Smooth muscle cell (in vitro differentiated cells): Measurements from ENCODE around the gene UNC5B. TPM values are rescaled to one million over a fixed set of nuclear protein-coding genes. Genes with fewer than 3 reads are reported as not detected.

Source experiments
- DNase-seq: peaks from one replicate; lab custom pipeline; 2025; ENCODE audit not compliant: unreplicated experiment; lab: John Stamatoyannopoulos, UW
- H2AFZ ChIP-seq: fragments of 200-600 bp; sonication (generic); 2 replicates; pipeline ENCODE4 v1.6.0; 2016; ENCODE audit warnings: antibody characterized with exemption, low read depth, mild to moderate bottlenecking
- H3F3A ChIP-seq: fragments of 200-600 bp; sonication (generic); 2 replicates; pipeline ENCODE4 v1.6.0; 2017; ENCODE audit warnings: antibody characterized with exemption, low read depth
- H3K27ac ChIP-seq: fragments of 200-600 bp; sonication (generic); 2 replicates; pipeline ENCODE4 v1.5.1; 2016; ENCODE audit warnings: low read depth, mild to moderate bottlenecking
- H3K27me3 ChIP-seq: fragments of 200-600 bp; sonication (generic); 2 replicates; pipeline ENCODE4 v1.6.1; 2016; ENCODE audit warnings: low read depth, mild to moderate bottlenecking
- H3K36me3 ChIP-seq: fragments of 200-600 bp; sonication (generic); 2 replicates; pipeline ENCODE4 v1.5.1; 2016; ENCODE audit warnings: low read depth
- H3K4me1 ChIP-seq: fragments of 200-600 bp; sonication (generic); 2 replicates; pipeline ENCODE4 v1.5.1; 2016; ENCODE audit warnings: low read depth
- H3K4me2 ChIP-seq: fragments of 200-600 bp; sonication (generic); 2 replicates; pipeline ENCODE4 v1.6.0; 2016; ENCODE audit warnings: mild to moderate bottlenecking
- H3K4me3 ChIP-seq: fragments of 200-600 bp; sonication (generic); 2 replicates; pipeline ENCODE4 v1.5.1; 2016; ENCODE audit warnings: mild to moderate bottlenecking
- H3K79me2 ChIP-seq: fragments of 200-600 bp; sonication (generic); 2 replicates; pipeline ENCODE4 v1.6.0; 2016; ENCODE audit warnings: low read depth, mild to moderate bottlenecking
- H3K9ac ChIP-seq: fragments of 200-600 bp; sonication (generic); 2 replicates; pipeline ENCODE4 v1.6.0; 2016; ENCODE audit warnings: low read depth
- H3K9me3 ChIP-seq: fragments of 200-600 bp; sonication (generic); replicated peaks from 2 replicates; pipeline ENCODE4 v1.5.1; 2016; ENCODE audit warnings: low read depth
- H4K20me1 ChIP-seq: fragments of 200-600 bp; sonication (generic); 2 replicates; pipeline ENCODE4 v1.6.0; 2016; ENCODE audit warnings: low read depth
- CTCF ChIP-seq: fragments of 200-600 bp; sonication (generic); IDR thresholded peaks from 2 replicates; pipeline ENCODE4 v1.5.1; 2017; ENCODE audit warnings: borderline replicate concordance, mild to moderate bottlenecking, antibody characterized with exemption; ENCODE audit not compliant: insufficient read depth, poor library complexity, severe bottlenecking
- WGBS: methylation state at CpG from one replicate; pipeline ENCODE4 v1.1.7; 2016; ENCODE audit warnings: low lambda C conversion rate; 5-methylcytosine and 5-hydroxymethylcytosine counted together
- polyA plus RNA-seq: library from polyadenylated mRNA; unstranded; fragments of >200 nt; fragmentation: Nextera tagmentation; extraction: Ambion mirVana; gene quantifications from 2 replicates; pipeline ENCODE4 v1.2.1, GENCODE V29; 2016
- total RNA-seq: library from RNA; depleted of rRNA; stranded (reverse); fragments of >200 nt; gene quantifications from 2 replicates; pipeline ENCODE4 v1.2.3, GENCODE V29; 2014

The UNC5B gene
- total and polyA plus RNA-seq, 2 experiments from 2014 or later: 89.6 to 142 TPM

- no peaks in the 10 kb centered on the region for H3K27me3 ChIP-seq
- no peak for DNase-seq
- peaks cover 50% of the 10 kb centered on the region for H3K4me1 ChIP-seq
- peak overlapping the region; percentile 67 for H3K4me2 ChIP-seq
- WGBS: 32% methylated on average over 11 of the region's 11 CpGs
- H3K36me3 ChIP-seq: no peaks in the 10 kb centered on the region
- no peak for TF ChIP-seq CTCF
- H3F3A ChIP-seq: peaks cover 61% of the 10 kb centered on the region
- H3K27ac ChIP-seq: peak overlapping the region; percentile 93
- H3K9ac ChIP-seq: peak overlapping the region; percentile 17
- H3K4me3 ChIP-seq: no peak overlapping the region
- peaks cover 47% of the 10 kb centered on the region for H4K20me1 ChIP-seq
- no peaks in the 10 kb centered on the region for H3K9me3 ChIP-seq
- peaks cover 95% of the 10 kb centered on the region for H3K79me2 ChIP-seq
- no peak overlapping the region for H2AFZ ChIP-seq
These were observed 28.9 kb downstream of the UNC5B start for GRCh38 chr10:71241114-71241829.

- peak overlapping the region; percentile 2 for H3K9ac ChIP-seq
- no peak overlapping the region for H2AFZ ChIP-seq
- TF ChIP-seq CTCF: no peak
- 40% methylated on average over 12 of the region's 12 CpGs for WGBS
- no peak for DNase-seq
- peak overlapping the region; percentile 67 for H3K4me2 ChIP-seq
- no peaks in the 10 kb centered on the region for H3K36me3 ChIP-seq
- H3K27ac ChIP-seq: peak overlapping the region; percentile 93
- peaks cover 45% of the 10 kb centered on the region for H3K4me1 ChIP-seq
- peaks cover 59% of the 10 kb centered on the region for H3F3A ChIP-seq
- no peak overlapping the region for H3K4me3 ChIP-seq
- peaks cover 54% of the 10 kb centered on the region for H4K20me1 ChIP-seq
- H3K79me2 ChIP-seq: peaks cover 95% of the 10 kb centered on the region
- H3K27me3 ChIP-seq: no peaks in the 10 kb centered on the region
- no peaks in the 10 kb centered on the region for H3K9me3 ChIP-seq
These were observed 29.7 kb downstream of the UNC5B start for GRCh38 chr10:71241830-71242621.

- Histone ChIP-seq H3K4me1 (peaks cover 44% of the 10 kb centered on the region), H4K20me1 (peaks cover 60% of the 10 kb centered on the region), H3F3A (peaks cover 59% of the 10 kb centered on the region), H3K36me3 (no peaks in the 10 kb centered on the region), H3K4me2 (peak overlapping the region; percentile 67), H3K79me2 (peaks cover 95% of the 10 kb centered on the region), H3K9ac (peak overlapping the region; percentile 2), H3K27me3 (no peaks in the 10 kb centered on the region), H3K27ac (peak overlapping the region; percentile 93), H3K9me3 (no peaks in the 10 kb centered on the region), H2AFZ (no peak overlapping the region), H3K4me3 (no peak overlapping the region)
- no peak for TF ChIP-seq CTCF
- 80% methylated on average over 13 of the region's 13 CpGs for WGBS
- no peak for DNase-seq
These were observed 30.2 kb downstream of the UNC5B start for GRCh38 chr10:71242622-71243009.
